IMR-90 (cell line): ENCODE results near the gene RNF112. TPM values are rescaled to one million over a fixed set of nuclear protein-coding genes. Genes with fewer than 3 reads are reported as not detected.

Experiments
- ATAC-seq: fragments of 200-7000 bp; cut with Tn5 transposase; 2 replicates; pipeline ENCODE4 v1.9.1; 2020; ENCODE audit warnings: low read depth, mild to moderate bottlenecking, moderate library complexity
- BruUV-seq: library from RNA; stranded (reverse); fragments of 400-500 nt; replicated peaks from 2 replicates; lab custom pipeline; 2021; lab: Mats Ljungman, UMichigan
- CTCF ChIA-PET: fragments of 300-600 bp; formaldehyde crosslinking; extraction: SDS; loops from one replicate; lab custom pipeline; 2021; ENCODE audit warnings: antibody characterized with exemption; lab: Yijun Ruan, JAX
- POLR2A ChIA-PET: fragments of 300-600 bp; sonication (Branson Sonifier 250); formaldehyde crosslinking; loops from one replicate; lab custom pipeline; 2022; ENCODE audit warnings: antibody characterized with exemption; ENCODE audit not compliant: unreplicated experiment; lab: Charles Lee
- DNase-seq: peaks from one replicate; pipeline ENCODE4 v3.0.0; 2013
- H2AFZ ChIP-seq: replicated peaks from 2 replicates; pipeline ENCODE3; 2013; ENCODE audit warnings: low read length, mild to moderate bottlenecking; ENCODE audit not compliant: poor library complexity
- H2AK5ac ChIP-seq: 2 replicates; pipeline ENCODE4 v1.6.1; 2013; ENCODE audit warnings: low read depth, low read length, inconsistent platforms
- H2AK9ac ChIP-seq: replicated peaks from 2 replicates; pipeline ENCODE3; 2013; ENCODE audit warnings: mild to moderate bottlenecking, low read depth, low read length, moderate library complexity; ENCODE audit not compliant: poor library complexity
- H2BK120ac ChIP-seq: 2 replicates; pipeline ENCODE4 v1.6.1; 2013; ENCODE audit warnings: low read depth, low read length, inconsistent platforms
- H2BK15ac ChIP-seq: 3 replicates; pipeline ENCODE4 v1.6.1; 2013; ENCODE audit warnings: low read depth, low read length, inconsistent platforms
- H2BK20ac ChIP-seq: 2 replicates; pipeline ENCODE4 v1.6.1; 2013; ENCODE audit warnings: low read depth, mild to moderate bottlenecking, inconsistent platforms, low read length, moderate library complexity
- H2BK5ac ChIP-seq: 2 replicates; pipeline ENCODE4 v1.6.1; 2013; ENCODE audit warnings: mild to moderate bottlenecking, low read depth, low read length, inconsistent platforms; ENCODE audit not compliant: poor library complexity, severe bottlenecking
- H3K14ac ChIP-seq: replicated peaks from 2 replicates; pipeline ENCODE4 v1.6.1; 2013; ENCODE audit warnings: low read depth, low read length, inconsistent platforms
- H3K18ac ChIP-seq: 2 replicates; pipeline ENCODE4 v1.6.1; 2013; ENCODE audit warnings: low read depth, low read length, control low read depth
- H3K23ac ChIP-seq: 2 replicates; pipeline ENCODE4 v1.6.1; 2013; ENCODE audit warnings: low read depth, low read length, inconsistent platforms
- H3K27ac ChIP-seq: 2 replicates; pipeline ENCODE4 v1.5.1; 2013; ENCODE audit warnings: mild to moderate bottlenecking, control low read depth, low read length; ENCODE audit not compliant: insufficient read depth
- H3K27me3 ChIP-seq: 2 replicates; pipeline ENCODE4 v1.6.1; 2013; ENCODE audit warnings: low read length; ENCODE audit not compliant: control insufficient read depth, insufficient read depth
- H3K36me3 ChIP-seq: 2 replicates; pipeline ENCODE4 v1.6.1; 2013; ENCODE audit warnings: low read length, mixed read lengths; ENCODE audit not compliant: control insufficient read depth, insufficient read depth
- H3K4ac ChIP-seq: 2 replicates; pipeline ENCODE4 v1.6.1; 2013; ENCODE audit warnings: low read depth, low read length, inconsistent platforms
- H3K4me1 ChIP-seq: 2 replicates; pipeline ENCODE4 v1.6.1; 2013; ENCODE audit warnings: low read length, mixed read lengths; ENCODE audit not compliant: control insufficient read depth, insufficient read depth
- H3K4me2 ChIP-seq: 2 replicates; pipeline ENCODE4 v1.6.1; 2013; ENCODE audit warnings: low read depth, mild to moderate bottlenecking, control low read depth, low read length, moderate library complexity
- H3K4me3 ChIP-seq: 2 replicates; pipeline ENCODE4 v1.5.1; 2013; ENCODE audit warnings: low read depth, mild to moderate bottlenecking, control low read depth, low read length, moderate library complexity; ENCODE audit not compliant: insufficient read depth
- H3K56ac ChIP-seq: 2 replicates; pipeline ENCODE4 v1.6.1; 2013; ENCODE audit warnings: low read length, inconsistent platforms; ENCODE audit not compliant: insufficient read depth; ENCODE audit errors: extremely low read depth
- H3K79me1 ChIP-seq, 2 experiments: 2 replicates each; pipeline ENCODE4 v1.6.1; 2013; ENCODE audit warnings: low read length in 2 of 2, inconsistent platforms in 1 of 2, low read depth in 1 of 2
- H3K9ac ChIP-seq: 2 replicates; pipeline ENCODE4 v1.6.1; 2013; ENCODE audit warnings: low read depth, low read length, control low read depth
- H3K9me1 ChIP-seq: 2 replicates; pipeline ENCODE4 v1.6.1; 2013; ENCODE audit warnings: low read length, inconsistent platforms; ENCODE audit not compliant: insufficient read depth
- H3K9me3 ChIP-seq: 2 replicates; pipeline ENCODE4 v1.6.1; 2013; ENCODE audit warnings: low read length; ENCODE audit not compliant: control insufficient read depth, insufficient read depth
- H4K20me1 ChIP-seq: 2 replicates; pipeline ENCODE4 v1.6.1; 2013; ENCODE audit warnings: low read length, inconsistent platforms; ENCODE audit not compliant: insufficient read depth
- H4K5ac ChIP-seq: 2 replicates; pipeline ENCODE4 v1.6.1; 2013; ENCODE audit warnings: mild to moderate bottlenecking, low read depth, low read length, control low read depth
- H4K8ac ChIP-seq, 2 experiments: 2 replicates each; pipeline ENCODE4 v1.6.1; 2013; ENCODE audit warnings: low read depth in 2 of 2, low read length in 2 of 2, control low read depth in 1 of 2, inconsistent platforms in 1 of 2
- H4K91ac ChIP-seq: 2 replicates; pipeline ENCODE4 v1.6.1; 2013; ENCODE audit warnings: low read depth, low read length, inconsistent platforms; ENCODE audit not compliant: insufficient read depth
- BHLHE40 ChIP-seq: fragments of 150-350 bp; IDR thresholded peaks from 2 replicates; pipeline ENCODE4 v1.6.1; 2016; ENCODE audit warnings: mild to moderate bottlenecking, low read depth, low read length
- CEBPB ChIP-seq: IDR thresholded peaks from 2 replicates; pipeline ENCODE4 v1.6.1; 2012; ENCODE audit warnings: low read depth, low read length, improper control_type of control experiment
- CHD1 ChIP-seq: IDR thresholded peaks from 2 replicates; pipeline ENCODE4 v1.6.1; 2012; ENCODE audit warnings: low read depth, low read length, improper control_type of control experiment
- ELK1 ChIP-seq: fragments of 150-350 bp; IDR thresholded peaks from 2 replicates; pipeline ENCODE4 v1.6.1; 2016; ENCODE audit warnings: low read depth, mild to moderate bottlenecking, low read length, moderate library complexity, borderline replicate concordance
- FOS ChIP-seq: fragments of 150-350 bp; IDR thresholded peaks from 2 replicates; pipeline ENCODE4 v1.6.1; 2016; ENCODE audit warnings: low read depth, low read length
- MAFK ChIP-seq: IDR thresholded peaks from 2 replicates; pipeline ENCODE4 v1.6.1; 2012; ENCODE audit warnings: low read depth, low read length, improper control_type of control experiment
- MAZ ChIP-seq: IDR thresholded peaks from 2 replicates; pipeline ENCODE4 v1.6.1; 2012; ENCODE audit warnings: low read depth, mild to moderate bottlenecking, low read length, improper control_type of control experiment, moderate library complexity, borderline replicate concordance
- MXI1 ChIP-seq: IDR thresholded peaks from 2 replicates; pipeline ENCODE4 v1.6.1; 2012; ENCODE audit warnings: low read depth, mild to moderate bottlenecking, low read length, moderate library complexity, borderline replicate concordance
- NFE2L2 ChIP-seq: fragments of 150-350 bp; IDR thresholded peaks from 2 replicates; pipeline ENCODE4 v1.6.1; 2016; ENCODE audit warnings: low read depth, mild to moderate bottlenecking, low read length
- POLR2A ChIP-seq: IDR thresholded peaks from 2 replicates; pipeline ENCODE4 v1.6.1; 2012; ENCODE audit warnings: mild to moderate bottlenecking, low read depth, low read length
- RAD21 ChIP-seq: IDR thresholded peaks from 2 replicates; pipeline ENCODE4 v1.6.1; 2012; ENCODE audit warnings: low read length, improper control_type of control experiment
- RCOR1 ChIP-seq: IDR thresholded peaks from 2 replicates; pipeline ENCODE4 v1.6.1; 2012; ENCODE audit warnings: mild to moderate bottlenecking, low read length, improper control_type of control experiment; ENCODE audit not compliant: insufficient replicate concordance
- RFX5 ChIP-seq: IDR thresholded peaks from 2 replicates; pipeline ENCODE4 v1.8.0; 2012; ENCODE audit warnings: low read depth, mild to moderate bottlenecking, low read length, moderate library complexity
- SMC3 ChIP-seq: fragments of 150-350 bp; IDR thresholded peaks from 2 replicates; pipeline ENCODE4 v1.6.1; 2016; ENCODE audit warnings: low read depth, mild to moderate bottlenecking, antibody characterized with exemption, low read length, moderate library complexity
- WGBS, 2 experiments: methylation state at CpG; one replicate each; pipeline versions ENCODE4 v1.1.5 to v1.1.7; 2013; ENCODE audit warnings: missing lambda C conversion rate in 2 of 2; ENCODE audit not compliant: insufficient read length in 1 of 2; ENCODE audit errors: extremely low coverage in 2 of 2; 5-methylcytosine and 5-hydroxymethylcytosine counted together
- dilution Hi-C: fragments of 300-500 bp; cut with HindIII; formaldehyde crosslinking; loops from one replicate; pipeline ENCODE4 v1.14.3; 2018; ENCODE audit warnings: low sequenced_read_pairs; ENCODE audit not compliant: unreplicated experiment
- in situ Hi-C: fragments of 300-500 bp; cut with MboI; formaldehyde crosslinking; loops from 3 replicates; pipeline ENCODE4 v1.14.3; 2019; ENCODE audit warnings: low sequenced_read_pairs, inconsistent platforms, mixed read lengths
- intact Hi-C: fragments of 100-400 bp; cut with micrococcal nuclease; formaldehyde crosslinking; loops from 2 replicates; pipeline ENCODE4 v1.10.0; 2022
- polyA plus RNA-seq, 3 experiments: library from polyadenylated mRNA; depleted of rRNA; stranded (reverse); fragments of >200 nt; gene quantifications; 2 replicates each; pipeline ENCODE4 v1.2.3, GENCODE V29; 2012; ENCODE audit warnings: low replicate concordance in 1 of 3
- total RNA-seq: library from RNA; depleted of rRNA; stranded (reverse); fragments of >200 nt; gene quantifications from 2 replicates; pipeline ENCODE4 v1.2.3, GENCODE V29; 2012
- TF ChIP-seq, protein P1 (sequence below): conservative IDR thresholded peaks from 2 replicates; pipeline ENCODE4 v1.5.1; 2012; ENCODE audit warnings: mild to moderate bottlenecking, low read depth, low read length, improper control_type of control experiment
- TF ChIP-seq, protein P2 (sequence below): fragments of 150-350 bp; IDR thresholded peaks from 2 replicates; pipeline ENCODE4 v1.6.1; 2017; ENCODE audit warnings: mild to moderate bottlenecking, antibody characterized with exemption, low read length, low read depth

The RNF112 gene
- total and polyA plus RNA-seq, 2 of the 4 experiments (the other 2 are of a cell fraction), result 2.5 to 5.7 TPM

GRCh38 chr17:19361326-19361725 is 49.7 kb upstream of the RNF112 start:
- H3K4me1 ChIP-seq, result peaks cover 10% of the 10 kb centered on the region
- dilution Hi-C loops, result no loop called here
- no peak for ATAC-seq
- H3K27me3 ChIP-seq, result no peaks in the 10 kb centered on the region
- H2BK5ac ChIP-seq, result no peak overlapping the region
- CTCF ChIA-PET, result no interaction called here
- H3K14ac ChIP-seq, result peak overlapping the region; percentile 94
- H4K20me1 ChIP-seq, result no peaks in the 10 kb centered on the region
- H3K4me3 ChIP-seq, result no peak overlapping the region
- H4K8ac ChIP-seq, result peak overlapping the region; percentile 88 to 91; a peak in 2 of 4 replicates
- no peak overlapping the region for H2BK120ac ChIP-seq
- no peak overlapping the region for H2BK15ac ChIP-seq
- H3K4ac ChIP-seq, result peak overlapping the region; percentile 93; the same call in 1 of the 2 replicates
- 100% methylated on average over 2 of the region's 6 CpGs; no CpG with 5 or more reads in 1 of the 2 experiments for WGBS, 2 experiments
- no peak for DNase-seq
- peaks cover 4 to 11% of the 10 kb centered on the region in 2 experiments; a peak in 3 of 4 replicates for H3K79me1 ChIP-seq
- peak overlapping the region; percentile 93 for H2AK5ac ChIP-seq
- no peak overlapping the region for H3K56ac ChIP-seq
- no peak overlapping the region for H3K27ac ChIP-seq
- peak overlapping the region; percentile 92 for H2AK9ac ChIP-seq
- H4K5ac ChIP-seq, result no peak overlapping the region
- in situ Hi-C loops, result loop anchor here (5.0 kb wide), 2 partner anchors 86 to 401 kb away; no protein-coding TSS in a partner anchor
- H3K36me3 ChIP-seq, result peaks cover 6% of the 10 kb centered on the region
- no peak overlapping the region for H3K23ac ChIP-seq
- BruUV-seq, result no TSS peak
- no peak overlapping the region for H2BK20ac ChIP-seq
- no peaks in the 10 kb centered on the region for H3K9me3 ChIP-seq
- H2AFZ ChIP-seq, result no peak overlapping the region
- intact Hi-C loops, result loop anchor here (5.0 kb wide), 2 partner anchors 286 to 311 kb away; partner anchors contain the start of gene ALDH3A2
- 0 out of 2 replicates have a peak overlapping the region, but pooled peaks have one; percentile 12 for H3K9ac ChIP-seq
- POLR2A ChIA-PET, result interaction anchor here (1.1 kb wide), 1 partner anchor 86 kb away, joined by 4 read pairs; no protein-coding TSS in a partner anchor
- no peak overlapping the region for H3K18ac ChIP-seq
- peak overlapping the region; percentile 53 for H4K91ac ChIP-seq
- TF ChIP-seq MAFK (no peak), RAD21 (no peak), FOS (no peak), SMC3 (no peak), BHLHE40 (no peak), MXI1 (no peak), NFE2L2 (no peak), ELK1 (no peak), RFX5 (no peak), CHD1 (no peak), CEBPB (no peak), RCOR1 (no peak), MAZ (no peak), POLR2A (no peak)
- TF ChIP-seq, protein P1, sequence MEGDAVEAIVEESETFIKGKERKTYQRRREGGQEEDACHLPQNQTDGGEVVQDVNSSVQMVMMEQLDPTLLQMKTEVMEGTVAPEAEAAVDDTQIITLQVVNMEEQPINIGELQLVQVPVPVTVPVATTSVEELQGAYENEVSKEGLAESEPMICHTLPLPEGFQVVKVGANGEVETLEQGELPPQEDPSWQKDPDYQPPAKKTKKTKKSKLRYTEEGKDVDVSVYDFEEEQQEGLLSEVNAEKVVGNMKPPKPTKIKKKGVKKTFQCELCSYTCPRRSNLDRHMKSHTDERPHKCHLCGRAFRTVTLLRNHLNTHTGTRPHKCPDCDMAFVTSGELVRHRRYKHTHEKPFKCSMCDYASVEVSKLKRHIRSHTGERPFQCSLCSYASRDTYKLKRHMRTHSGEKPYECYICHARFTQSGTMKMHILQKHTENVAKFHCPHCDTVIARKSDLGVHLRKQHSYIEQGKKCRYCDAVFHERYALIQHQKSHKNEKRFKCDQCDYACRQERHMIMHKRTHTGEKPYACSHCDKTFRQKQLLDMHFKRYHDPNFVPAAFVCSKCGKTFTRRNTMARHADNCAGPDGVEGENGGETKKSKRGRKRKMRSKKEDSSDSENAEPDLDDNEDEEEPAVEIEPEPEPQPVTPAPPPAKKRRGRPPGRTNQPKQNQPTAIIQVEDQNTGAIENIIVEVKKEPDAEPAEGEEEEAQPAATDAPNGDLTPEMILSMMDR, result no peak
- TF ChIP-seq, protein P2, sequence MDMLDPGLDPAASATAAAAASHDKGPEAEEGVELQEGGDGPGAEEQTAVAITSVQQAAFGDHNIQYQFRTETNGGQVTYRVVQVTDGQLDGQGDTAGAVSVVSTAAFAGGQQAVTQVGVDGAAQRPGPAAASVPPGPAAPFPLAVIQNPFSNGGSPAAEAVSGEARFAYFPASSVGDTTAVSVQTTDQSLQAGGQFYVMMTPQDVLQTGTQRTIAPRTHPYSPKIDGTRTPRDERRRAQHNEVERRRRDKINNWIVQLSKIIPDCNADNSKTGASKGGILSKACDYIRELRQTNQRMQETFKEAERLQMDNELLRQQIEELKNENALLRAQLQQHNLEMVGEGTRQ, result no peak
- H3K4me2 ChIP-seq, result no peak overlapping the region
- peaks cover 9% of the 10 kb centered on the region for H3K9me1 ChIP-seq
